H1 (cell line): ENCODE data around the gene CCDC200. TPM values are rescaled to one million over a fixed set of nuclear protein-coding genes. Genes with fewer than 3 reads are reported as not detected.

ENCODE experiments used
- PHF8 ChIP-seq: fragments of 200-600 bp; sonication (generic); conservative IDR thresholded peaks from 2 replicates; pipeline ENCODE4 v1.7.1; 2012; ENCODE audit warnings: low read depth, mild to moderate bottlenecking, inconsistent platforms, low read length, moderate library complexity
- RBBP5 ChIP-seq: IDR thresholded peaks from 2 replicates; pipeline ENCODE4 v1.7.1; 2012; ENCODE audit warnings: low read depth, mild to moderate bottlenecking, inconsistent platforms, low read length, moderate library complexity, borderline replicate concordance
- ZNF274 ChIP-seq: IDR thresholded peaks from 2 replicates; pipeline ENCODE4 v1.7.0; 2012; ENCODE audit warnings: low read length, borderline replicate concordance; ENCODE audit errors: extremely low read depth
- polyA plus RNA-seq, 7 experiments: library from polyadenylated mRNA; depleted of rRNA in 3 of 7; stranded (reverse) in 5 of 7; unstranded in 2 of 7; fragments of >200 nt in 5 of 7; fragments of 200-250 nt in 2 of 7; gene quantifications; 1 replicate in 5 of 7; 2 replicates in 1 of 7; 4 replicates in 1 of 7; pipeline versions ENCODE4 v1.2.1 to v1.2.3, GENCODE V29; 2011 to 2013; ENCODE audit warnings: missing spikeins in 2 of 7, mixed read lengths in 2 of 7
- total RNA-seq: library from RNA; stranded (reverse); fragmentation: NEBNext Ultra II Directional; extraction: Animal tissue kit (Norgen Biotek cat#: 25700); gene quantifications from 2 replicates; pipeline ENCODE4 v1.2.1, GENCODE V29; 2021

The CCDC200 gene
- total and polyA plus RNA-seq, 2 of the 8 experiments (the other 6 are each of a cell fraction or from before 2014, with no cell fraction given), result 0.11 TPM; not detected in 1

DNA sequence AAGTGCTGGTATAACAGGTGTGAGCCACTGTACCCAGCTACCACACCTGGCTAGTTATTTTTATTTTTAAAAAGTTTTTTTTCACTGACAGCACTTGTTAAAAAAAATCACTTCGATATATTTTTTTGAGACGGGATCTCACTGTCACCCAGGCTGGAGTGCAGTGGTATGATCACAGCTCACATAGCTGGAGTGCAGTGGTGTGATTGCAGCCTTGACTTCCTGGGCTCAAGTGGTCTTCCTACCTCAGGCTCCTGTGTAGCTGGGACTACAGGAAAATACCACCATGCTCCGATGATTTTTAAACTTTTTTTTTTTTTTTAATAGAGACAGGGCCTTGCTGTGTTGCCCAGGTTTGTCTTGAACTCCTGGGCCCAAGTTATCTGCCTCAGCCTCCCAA lies 44.5 kb downstream of the CCDC200 start (continued):
- no peak for TF ChIP-seq RBBP5
- no peak for TF ChIP-seq PHF8
- TF ChIP-seq ZNF274, result no peak
